Measurements from ENCODE around the gene CDH24. TPM values are rescaled to one million over a fixed set of nuclear protein-coding genes. Genes with fewer than 3 reads are reported as not detected.

Gene CDH24
- total and polyA plus RNA-seq, 10 of the 15 experiments (the other 5 are each of a cell fraction or from before 2014, with no cell fraction given): 0.10 to 1.5 (median 0.45) TPM; not detected in 2

- TF ChIP-seq ZBTB11 (CRISPR knock-in tag; IDR thresholded peaks at IDR 0.05): no peak
- TF ChIP-seq E4F1 (IDR thresholded peaks at IDR 0.05; ENCODE audit: borderline replicate concordance, partially characterized antibody): no peak
- no peak for TF ChIP-seq SREBF2 (IDR thresholded peaks at IDR 0.05; ENCODE audit: low read length)
- TF ChIP-seq CEBPZ (IDR thresholded peaks at IDR 0.05; ENCODE audit: low read depth, low read length): no peak
- TF ChIP-seq, protein P1, sequence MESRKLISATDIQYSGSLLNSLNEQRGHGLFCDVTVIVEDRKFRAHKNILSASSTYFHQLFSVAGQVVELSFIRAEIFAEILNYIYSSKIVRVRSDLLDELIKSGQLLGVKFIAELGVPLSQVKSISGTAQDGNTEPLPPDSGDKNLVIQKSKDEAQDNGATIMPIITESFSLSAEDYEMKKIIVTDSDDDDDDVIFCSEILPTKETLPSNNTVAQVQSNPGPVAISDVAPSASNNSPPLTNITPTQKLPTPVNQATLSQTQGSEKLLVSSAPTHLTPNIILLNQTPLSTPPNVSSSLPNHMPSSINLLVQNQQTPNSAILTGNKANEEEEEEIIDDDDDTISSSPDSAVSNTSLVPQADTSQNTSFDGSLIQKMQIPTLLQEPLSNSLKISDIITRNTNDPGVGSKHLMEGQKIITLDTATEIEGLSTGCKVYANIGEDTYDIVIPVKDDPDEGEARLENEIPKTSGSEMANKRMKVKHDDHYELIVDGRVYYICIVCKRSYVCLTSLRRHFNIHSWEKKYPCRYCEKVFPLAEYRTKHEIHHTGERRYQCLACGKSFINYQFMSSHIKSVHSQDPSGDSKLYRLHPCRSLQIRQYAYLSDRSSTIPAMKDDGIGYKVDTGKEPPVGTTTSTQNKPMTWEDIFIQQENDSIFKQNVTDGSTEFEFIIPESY (IDR thresholded peaks at IDR 0.05): no peak
- TF ChIP-seq JUNB (IDR thresholded peaks at IDR 0.05): no peak
- no peak for TF ChIP-seq ZBTB40 (IDR thresholded peaks at IDR 0.05; ENCODE audit: borderline replicate concordance)
- TF ChIP-seq, protein P2, sequence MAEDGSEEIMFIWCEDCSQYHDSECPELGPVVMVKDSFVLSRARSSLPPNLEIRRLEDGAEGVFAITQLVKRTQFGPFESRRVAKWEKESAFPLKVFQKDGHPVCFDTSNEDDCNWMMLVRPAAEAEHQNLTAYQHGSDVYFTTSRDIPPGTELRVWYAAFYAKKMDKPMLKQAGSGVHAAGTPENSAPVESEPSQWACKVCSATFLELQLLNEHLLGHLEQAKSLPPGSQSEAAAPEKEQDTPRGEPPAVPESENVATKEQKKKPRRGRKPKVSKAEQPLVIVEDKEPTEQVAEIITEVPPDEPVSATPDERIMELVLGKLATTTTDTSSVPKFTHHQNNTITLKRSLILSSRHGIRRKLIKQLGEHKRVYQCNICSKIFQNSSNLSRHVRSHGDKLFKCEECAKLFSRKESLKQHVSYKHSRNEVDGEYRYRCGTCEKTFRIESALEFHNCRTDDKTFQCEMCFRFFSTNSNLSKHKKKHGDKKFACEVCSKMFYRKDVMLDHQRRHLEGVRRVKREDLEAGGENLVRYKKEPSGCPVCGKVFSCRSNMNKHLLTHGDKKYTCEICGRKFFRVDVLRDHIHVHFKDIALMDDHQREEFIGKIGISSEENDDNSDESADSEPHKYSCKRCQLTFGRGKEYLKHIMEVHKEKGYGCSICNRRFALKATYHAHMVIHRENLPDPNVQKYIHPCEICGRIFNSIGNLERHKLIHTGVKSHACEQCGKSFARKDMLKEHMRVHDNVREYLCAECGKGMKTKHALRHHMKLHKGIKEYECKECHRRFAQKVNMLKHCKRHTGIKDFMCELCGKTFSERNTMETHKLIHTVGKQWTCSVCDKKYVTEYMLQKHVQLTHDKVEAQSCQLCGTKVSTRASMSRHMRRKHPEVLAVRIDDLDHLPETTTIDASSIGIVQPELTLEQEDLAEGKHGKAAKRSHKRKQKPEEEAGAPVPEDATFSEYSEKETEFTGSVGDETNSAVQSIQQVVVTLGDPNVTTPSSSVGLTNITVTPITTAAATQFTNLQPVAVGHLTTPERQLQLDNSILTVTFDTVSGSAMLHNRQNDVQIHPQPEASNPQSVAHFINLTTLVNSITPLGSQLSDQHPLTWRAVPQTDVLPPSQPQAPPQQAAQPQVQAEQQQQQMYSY (CRISPR knock-in tag; IDR thresholded peaks at IDR 0.05): no peak
Measured at GRCh38 chr14:23068789-23069412, 11.6 kb upstream of the CDH24 start (continued).
